ENCODE data around the gene C6orf15.

The C6orf15 gene

DNA sequence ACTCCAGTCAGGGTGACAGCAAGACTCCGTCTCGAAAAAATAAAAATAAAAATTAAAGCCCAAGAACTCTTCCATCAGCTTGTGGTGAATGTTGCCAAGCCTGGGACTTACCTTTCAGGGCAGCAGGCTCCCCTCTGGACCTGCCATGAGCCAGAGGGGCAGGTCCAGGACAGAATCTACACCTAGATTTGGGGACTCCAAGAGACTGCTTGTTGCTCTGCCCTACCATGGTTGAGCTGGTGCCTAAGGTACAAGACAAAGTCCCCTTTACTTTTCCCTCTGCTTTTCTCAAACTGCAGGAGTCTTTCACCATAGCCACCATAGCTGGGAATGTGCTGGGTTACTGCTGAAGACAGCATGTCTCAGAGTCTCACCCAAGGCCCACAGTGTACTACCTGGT is 9.2 kb downstream of the C6orf15 start:
- no peak overlapping the region for H3K4me3 ChIP-seq (ENCODE audit: low read depth, low read length)
- no peak for DNase-seq (ENCODE audit: low read depth)
- TF ChIP-seq, protein P1, sequence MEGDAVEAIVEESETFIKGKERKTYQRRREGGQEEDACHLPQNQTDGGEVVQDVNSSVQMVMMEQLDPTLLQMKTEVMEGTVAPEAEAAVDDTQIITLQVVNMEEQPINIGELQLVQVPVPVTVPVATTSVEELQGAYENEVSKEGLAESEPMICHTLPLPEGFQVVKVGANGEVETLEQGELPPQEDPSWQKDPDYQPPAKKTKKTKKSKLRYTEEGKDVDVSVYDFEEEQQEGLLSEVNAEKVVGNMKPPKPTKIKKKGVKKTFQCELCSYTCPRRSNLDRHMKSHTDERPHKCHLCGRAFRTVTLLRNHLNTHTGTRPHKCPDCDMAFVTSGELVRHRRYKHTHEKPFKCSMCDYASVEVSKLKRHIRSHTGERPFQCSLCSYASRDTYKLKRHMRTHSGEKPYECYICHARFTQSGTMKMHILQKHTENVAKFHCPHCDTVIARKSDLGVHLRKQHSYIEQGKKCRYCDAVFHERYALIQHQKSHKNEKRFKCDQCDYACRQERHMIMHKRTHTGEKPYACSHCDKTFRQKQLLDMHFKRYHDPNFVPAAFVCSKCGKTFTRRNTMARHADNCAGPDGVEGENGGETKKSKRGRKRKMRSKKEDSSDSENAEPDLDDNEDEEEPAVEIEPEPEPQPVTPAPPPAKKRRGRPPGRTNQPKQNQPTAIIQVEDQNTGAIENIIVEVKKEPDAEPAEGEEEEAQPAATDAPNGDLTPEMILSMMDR (conservative IDR thresholded peaks at IDR 0.05; ENCODE audit: low read depth, low read length), result no peak

DNA sequence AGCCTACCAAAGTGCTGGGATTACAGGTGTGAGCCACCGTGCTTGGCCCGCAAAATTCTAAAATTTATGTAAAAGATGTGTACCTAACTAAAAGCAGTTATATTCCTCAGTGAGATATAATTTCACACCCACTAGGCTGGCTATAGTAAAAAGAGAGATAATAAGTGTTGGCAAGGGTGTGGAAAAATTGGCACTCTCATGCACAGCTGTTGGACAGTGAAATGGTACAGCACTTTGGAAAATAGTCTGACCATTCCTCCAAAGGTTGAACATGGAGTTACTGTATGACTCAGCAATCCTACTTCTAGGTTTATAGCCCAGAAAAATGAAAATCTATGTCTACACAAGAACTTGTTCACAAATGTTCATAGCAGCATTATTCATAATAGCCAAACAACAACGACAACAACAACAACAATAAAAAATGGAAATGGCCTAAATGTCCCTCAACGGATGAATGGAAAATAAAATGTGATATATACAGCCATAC is 13.9 kb downstream of the C6orf15 start:
- no peak overlapping the region for H3K4me3 ChIP-seq (ENCODE audit: low read depth, low read length)
- DNase-seq (ENCODE audit: low read depth), result peak; percentile 23
- TF ChIP-seq, protein P1 (conservative IDR thresholded peaks at IDR 0.05; ENCODE audit: low read depth, low read length), result no peak

DNA sequence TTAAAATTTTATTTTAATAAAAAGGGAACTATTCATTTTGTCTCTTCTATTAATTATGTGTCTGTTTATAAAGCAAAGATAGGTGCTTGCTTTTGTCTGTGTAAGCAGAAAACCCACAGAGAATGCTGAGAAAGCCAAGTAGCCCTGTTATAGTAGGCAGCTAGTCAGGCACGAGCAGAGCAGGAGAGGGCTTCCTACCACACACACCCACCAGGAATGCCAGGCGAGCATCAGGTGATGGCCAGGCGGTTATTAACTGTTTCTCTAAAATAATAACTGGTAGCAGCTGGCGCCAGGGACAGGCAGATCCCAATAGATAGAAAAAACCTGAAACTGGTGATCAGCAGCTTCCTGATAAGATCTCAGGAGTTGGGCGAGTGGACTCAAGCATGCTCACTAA is 15.7 kb downstream of the C6orf15 start:
- H3K4me3 ChIP-seq (ENCODE audit: low read depth, low read length), result no peak overlapping the region
- TF ChIP-seq, protein P1 (conservative IDR thresholded peaks at IDR 0.05; ENCODE audit: low read depth, low read length), result no peak
- DNase-seq (ENCODE audit: low read depth), result no peak

DNA sequence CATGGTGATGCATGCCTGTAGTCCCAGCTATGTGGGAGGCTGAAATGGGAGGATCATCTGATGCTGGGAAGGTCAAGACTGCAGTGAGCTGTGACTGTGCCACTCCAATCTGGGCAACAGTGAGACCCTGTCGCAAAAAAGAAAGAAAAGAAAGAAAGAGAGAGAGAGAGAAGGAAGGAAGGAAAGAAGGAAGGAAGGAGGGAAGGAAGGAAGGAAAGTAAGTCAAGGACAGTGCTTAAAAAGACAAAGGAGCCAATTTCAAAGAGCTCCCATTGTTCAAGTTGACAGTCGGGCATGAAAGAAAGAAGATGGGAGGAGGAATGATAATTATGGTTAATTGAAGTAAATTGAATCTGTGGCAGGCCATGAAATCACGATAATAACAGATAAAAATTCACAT is 16.2 kb downstream of the C6orf15 start:
- no peak for DNase-seq (ENCODE audit: low read depth)
- no peak overlapping the region for H3K4me3 ChIP-seq (ENCODE audit: low read depth, low read length)
- TF ChIP-seq, protein P1 (conservative IDR thresholded peaks at IDR 0.05; ENCODE audit: low read depth, low read length), result no peak

DNA sequence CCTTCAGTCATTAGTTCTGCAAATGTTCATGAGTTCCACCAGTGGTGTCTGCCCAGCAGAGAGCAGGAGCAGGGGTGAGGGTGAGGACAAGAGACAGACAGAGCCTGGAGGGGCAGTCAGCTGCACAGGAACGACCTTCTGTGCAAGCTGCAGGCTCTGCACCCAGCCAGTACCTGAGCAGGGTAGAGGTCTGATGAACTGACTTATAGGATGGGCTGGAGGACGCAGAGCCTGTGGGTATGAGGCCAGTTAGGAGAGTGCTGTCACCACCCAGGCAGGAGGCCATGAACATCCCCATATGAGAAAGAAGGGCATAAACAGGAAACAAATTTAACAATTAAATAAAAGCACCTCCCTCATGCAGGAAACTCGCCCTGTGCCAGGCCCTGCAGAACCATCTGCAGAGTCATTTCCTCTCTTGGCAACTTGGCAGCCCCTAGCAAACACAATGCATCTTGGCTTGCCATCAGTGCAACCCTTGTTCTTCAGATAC is 17.9 kb downstream of the C6orf15 start:
- no peak for DNase-seq (ENCODE audit: low read depth)
- TF ChIP-seq, protein P1 (conservative IDR thresholded peaks at IDR 0.05; ENCODE audit: low read depth, low read length), result no peak
- no peak overlapping the region for H3K4me3 ChIP-seq (ENCODE audit: low read depth, low read length)

DNA sequence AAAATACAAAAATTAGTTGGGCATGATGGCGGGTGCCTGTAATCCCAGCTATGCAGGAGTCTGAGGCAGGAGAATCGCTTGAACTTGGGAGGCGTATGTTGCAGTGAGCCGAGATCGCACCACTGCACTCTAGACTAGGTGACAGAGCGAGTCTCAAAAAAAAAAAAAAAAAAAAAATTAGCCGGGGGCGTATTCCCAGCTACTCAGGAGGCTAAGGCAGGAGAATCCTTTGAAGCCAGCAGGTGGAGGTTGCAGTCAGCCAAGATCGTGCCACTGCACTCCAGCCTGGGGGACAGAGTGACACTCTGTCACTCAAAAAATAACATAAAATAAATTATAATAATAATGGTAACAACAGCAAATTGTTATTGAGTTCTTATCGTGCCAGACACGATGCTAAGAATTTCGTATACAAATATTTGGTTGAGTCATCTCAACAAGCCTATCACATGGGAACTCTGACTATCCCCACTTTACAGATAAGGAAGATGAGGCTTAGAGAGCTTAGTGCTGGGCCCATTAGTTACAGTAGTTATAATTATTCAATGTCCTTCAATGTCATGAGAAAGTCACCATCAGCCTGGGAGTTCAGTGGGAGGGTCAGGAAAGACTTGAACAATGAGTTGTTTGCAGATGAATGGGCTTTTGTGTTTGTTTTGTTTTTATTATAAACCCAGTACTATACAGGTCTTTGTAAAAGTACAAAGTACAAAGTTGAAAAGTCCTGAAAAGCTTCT is 19.4 kb downstream of the C6orf15 start:
- DNase-seq (ENCODE audit: low read depth), result no peak
- H3K4me3 ChIP-seq (ENCODE audit: low read depth, low read length), result no peak overlapping the region
- TF ChIP-seq, protein P1 (conservative IDR thresholded peaks at IDR 0.05; ENCODE audit: low read depth, low read length), result no peak

DNA sequence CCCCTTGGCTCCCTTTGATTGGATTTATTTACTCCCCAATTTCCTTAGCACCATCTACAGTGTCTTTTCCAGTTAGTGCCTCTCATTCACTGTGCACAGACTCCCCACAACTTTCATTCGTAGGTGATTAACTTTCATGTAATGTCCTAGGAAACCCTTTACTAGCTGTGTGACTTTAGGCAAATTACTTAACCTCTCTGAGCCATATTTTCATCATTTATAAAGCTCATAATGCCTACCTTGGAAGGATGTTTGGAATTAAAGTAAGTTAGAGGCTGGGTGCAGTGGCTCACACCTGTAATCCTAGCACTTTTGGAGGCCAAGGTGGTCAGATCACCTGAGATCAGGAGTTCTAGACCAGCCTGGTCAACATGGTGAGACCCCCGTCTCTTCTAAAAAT is 20.1 kb downstream of the C6orf15 start:
- no peak for DNase-seq (ENCODE audit: low read depth)
- TF ChIP-seq, protein P1 (conservative IDR thresholded peaks at IDR 0.05; ENCODE audit: low read depth, low read length), result no peak
- no peak overlapping the region for H3K4me3 ChIP-seq (ENCODE audit: low read depth, low read length)
